ENCODE measurements around the gene MYH7.

Gene MYH7

DNA sequence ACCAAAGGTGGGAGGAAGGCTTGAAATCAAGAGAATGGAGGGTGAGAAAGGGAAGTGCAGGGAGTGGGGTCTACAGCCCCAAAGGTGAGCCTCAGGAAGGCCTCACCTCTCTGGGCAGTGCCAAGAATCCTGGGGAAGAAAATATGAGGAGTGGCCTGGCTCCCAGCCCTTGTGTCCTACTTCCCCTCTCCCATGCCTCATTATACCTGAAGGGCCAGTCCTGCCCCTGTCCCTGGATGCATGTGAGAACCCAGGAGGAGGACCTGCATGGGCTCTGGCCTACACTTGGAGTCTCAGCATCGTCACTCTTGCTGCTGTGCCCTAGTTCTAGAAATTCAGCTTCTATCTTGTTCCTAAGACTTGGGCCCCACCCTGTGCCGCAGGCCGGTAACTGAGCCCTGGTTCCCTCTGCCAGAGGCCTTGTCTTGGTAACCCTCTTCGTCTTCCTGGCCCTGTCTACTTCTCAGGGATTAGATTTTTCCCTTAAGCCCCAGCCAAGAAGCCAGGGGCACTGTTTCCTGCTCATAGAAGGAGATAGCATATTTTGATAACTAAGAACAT, 10.9 kb upstream of the MYH7 start:
- no peaks in the 10 kb centered on the region for H3K36me3 ChIP-seq (ENCODE audit: control insufficient read depth in 2 of 2, insufficient read depth in 1 of 2, low read length in 2 of 2)
- no peak for TF ChIP-seq ZNF513 (tag by site-specific recombination; IDR thresholded peaks at IDR 0.05)
- no peak for TF ChIP-seq ZNF324 (tag by site-specific recombination; IDR thresholded peaks at IDR 0.05)
- ChIA-PET CTCF (interaction anchor here (0.7 to 1.4 kb wide), 3 partner anchors 66 to 479 kb away, joined by 3 to 6 read pairs (median 4); no protein-coding TSS in a partner anchor), POLR2A (interaction anchor here (0.7 kb wide), 1 partner anchor 144 kb away, joined by 4 read pairs; the partner anchor contains the start of gene PPP1R3E)
- H3K4me1 ChIP-seq (ENCODE audit: control insufficient read depth, insufficient read depth, low read length) = no peaks in the 10 kb centered on the region
- H3K9me3 ChIP-seq (ENCODE audit: control insufficient read depth, insufficient read depth, low read depth, low read length) = no peaks in the 10 kb centered on the region
- no peak overlapping the region for H3K4me3 ChIP-seq (ENCODE audit: low read depth, low read length)
- no peak overlapping the region for H3K27ac ChIP-seq (ENCODE audit: extremely low read depth, low read depth, low read length)

DNA sequence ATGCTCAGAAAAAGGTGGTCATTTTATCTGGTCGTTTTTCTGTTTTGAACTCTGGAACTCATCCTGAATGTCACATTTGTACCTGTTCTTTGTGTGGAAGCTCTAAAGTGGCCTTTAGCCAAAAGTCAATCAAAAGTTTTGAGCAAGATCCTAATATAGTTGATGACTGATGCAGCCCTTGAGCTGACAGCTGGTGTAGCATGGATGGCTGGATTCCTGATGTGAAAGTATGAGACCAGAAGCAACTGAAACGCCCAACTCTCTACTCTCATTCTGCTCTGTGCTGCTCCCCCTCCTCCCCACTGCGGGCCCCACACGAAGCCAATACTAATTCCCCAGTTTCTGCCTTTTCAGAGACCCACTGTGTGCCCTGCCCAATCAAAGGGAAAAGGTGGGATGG, 10.3 kb upstream of the MYH7 start:
- H3K4me1 ChIP-seq (ENCODE audit: control insufficient read depth, insufficient read depth, low read length) = no peaks in the 10 kb centered on the region
- H3K9me3 ChIP-seq (ENCODE audit: control insufficient read depth, insufficient read depth, low read depth, low read length) = no peaks in the 10 kb centered on the region
- H3K27ac ChIP-seq (ENCODE audit: extremely low read depth, low read depth, low read length) = no peak overlapping the region
- POLR2A ChIA-PET = interaction anchor here (0.7 kb wide), 1 partner anchor 143 kb away, joined by 4 read pairs; the partner anchor contains the start of gene PPP1R3E
- CTCF ChIA-PET = interaction anchor here (0.6 to 0.7 kb wide), 2 partner anchors 369 to 480 kb away, joined by 3 read pairs; no protein-coding TSS in a partner anchor
- H3K4me3 ChIP-seq (ENCODE audit: low read depth, low read length) = no peak overlapping the region
- no peak for TF ChIP-seq BCL11A (tag by site-specific recombination; IDR thresholded peaks at IDR 0.05; ENCODE audit: low read depth)
- TF ChIP-seq HOXD13 (CRISPR knock-in tag; IDR thresholded peaks at IDR 0.05; ENCODE audit: borderline replicate concordance) = no peak
- no peak for TF ChIP-seq ZNF239 (tag by site-specific recombination; IDR thresholded peaks at IDR 0.05)
- TF ChIP-seq ZNF19 (tag by site-specific recombination; IDR thresholded peaks at IDR 0.05; ENCODE audit: low read depth) = no peak
- no peak for TF ChIP-seq ZNF585B (tag by site-specific recombination; IDR thresholded peaks at IDR 0.05)
- TF ChIP-seq ZNF394 (tag by site-specific recombination; IDR thresholded peaks at IDR 0.05; ENCODE audit: borderline replicate concordance) = no peak
- TF ChIP-seq ZNF645 (tag by site-specific recombination; IDR thresholded peaks at IDR 0.05) = no peak
- no peak for TF ChIP-seq IKZF3 (tag by site-specific recombination; IDR thresholded peaks at IDR 0.05)
- no peak for TF ChIP-seq SALL2 (tag by site-specific recombination; IDR thresholded peaks at IDR 0.05; ENCODE audit: borderline replicate concordance)
- TF ChIP-seq, protein P1, sequence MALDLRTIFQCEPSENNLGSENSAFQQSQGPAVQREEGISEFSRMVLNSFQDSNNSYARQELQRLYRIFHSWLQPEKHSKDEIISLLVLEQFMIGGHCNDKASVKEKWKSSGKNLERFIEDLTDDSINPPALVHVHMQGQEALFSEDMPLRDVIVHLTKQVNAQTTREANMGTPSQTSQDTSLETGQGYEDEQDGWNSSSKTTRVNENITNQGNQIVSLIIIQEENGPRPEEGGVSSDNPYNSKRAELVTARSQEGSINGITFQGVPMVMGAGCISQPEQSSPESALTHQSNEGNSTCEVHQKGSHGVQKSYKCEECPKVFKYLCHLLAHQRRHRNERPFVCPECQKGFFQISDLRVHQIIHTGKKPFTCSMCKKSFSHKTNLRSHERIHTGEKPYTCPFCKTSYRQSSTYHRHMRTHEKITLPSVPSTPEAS (tag by site-specific recombination; IDR thresholded peaks at IDR 0.05) = no peak
- H3K36me3 ChIP-seq (ENCODE audit: control insufficient read depth in 2 of 2, insufficient read depth in 1 of 2, low read length in 2 of 2) = no peaks in the 10 kb centered on the region

DNA sequence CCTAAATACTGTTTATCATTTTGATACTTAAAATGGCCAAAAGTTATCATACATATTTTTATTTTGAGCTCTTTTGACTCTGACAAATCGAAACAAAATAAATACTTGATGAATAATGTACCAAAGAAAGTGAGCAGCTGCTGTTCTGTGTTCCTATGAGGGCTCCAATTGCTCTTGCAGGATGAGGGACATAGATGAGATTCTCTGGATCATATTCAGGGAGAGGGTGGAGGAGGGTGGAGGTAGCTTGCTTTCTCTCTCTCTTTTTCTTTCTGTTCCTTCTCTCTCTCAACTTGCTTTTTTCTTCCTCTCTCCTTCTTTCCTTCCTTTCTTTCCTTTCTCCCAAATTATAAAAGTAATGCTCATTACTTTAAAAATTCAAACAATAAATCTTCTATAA, 8.9 kb upstream of the MYH7 start:
- no peak overlapping the region for H3K4me3 ChIP-seq (ENCODE audit: low read depth, low read length)
- no peak overlapping the region for H3K27ac ChIP-seq (ENCODE audit: extremely low read depth, low read depth, low read length)
- ChIA-PET POLR2A (no interaction called here), CTCF (no interaction called here)
- no peaks in the 10 kb centered on the region for H3K36me3 ChIP-seq (ENCODE audit: control insufficient read depth in 2 of 2, insufficient read depth in 1 of 2, low read length in 2 of 2)
- no peaks in the 10 kb centered on the region for H3K4me1 ChIP-seq (ENCODE audit: control insufficient read depth, insufficient read depth, low read length)
- no peaks in the 10 kb centered on the region for H3K9me3 ChIP-seq (ENCODE audit: control insufficient read depth, insufficient read depth, low read depth, low read length)
- TF ChIP-seq ZBTB48 (tag by site-specific recombination; IDR thresholded peaks at IDR 0.05) = no peak
- no peak for TF ChIP-seq ZNF785 (tag by site-specific recombination; IDR thresholded peaks at IDR 0.05)
- TF ChIP-seq ZEB2 (tag by site-specific recombination; IDR thresholded peaks at IDR 0.05) = no peak
- TF ChIP-seq ZBTB11 (tag by site-specific recombination; conservative IDR thresholded peaks at IDR 0.05; ENCODE audit: low read depth) = no peak
- TF ChIP-seq ZNF610 (tag by site-specific recombination; IDR thresholded peaks at IDR 0.05; ENCODE audit: borderline replicate concordance) = no peak
- TF ChIP-seq ZNF341 (tag by site-specific recombination; IDR thresholded peaks at IDR 0.05; ENCODE audit: low read depth) = no peak
- TF ChIP-seq, protein P2, sequence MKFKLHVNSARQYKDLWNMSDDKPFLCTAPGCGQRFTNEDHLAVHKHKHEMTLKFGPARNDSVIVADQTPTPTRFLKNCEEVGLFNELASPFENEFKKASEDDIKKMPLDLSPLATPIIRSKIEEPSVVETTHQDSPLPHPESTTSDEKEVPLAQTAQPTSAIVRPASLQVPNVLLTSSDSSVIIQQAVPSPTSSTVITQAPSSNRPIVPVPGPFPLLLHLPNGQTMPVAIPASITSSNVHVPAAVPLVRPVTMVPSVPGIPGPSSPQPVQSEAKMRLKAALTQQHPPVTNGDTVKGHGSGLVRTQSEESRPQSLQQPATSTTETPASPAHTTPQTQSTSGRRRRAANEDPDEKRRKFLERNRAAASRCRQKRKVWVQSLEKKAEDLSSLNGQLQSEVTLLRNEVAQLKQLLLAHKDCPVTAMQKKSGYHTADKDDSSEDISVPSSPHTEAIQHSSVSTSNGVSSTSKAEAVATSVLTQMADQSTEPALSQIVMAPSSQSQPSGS (tag by site-specific recombination; IDR thresholded peaks at IDR 0.05; ENCODE audit: low read depth) = no peak
- TF ChIP-seq GLI4 (tag by site-specific recombination; IDR thresholded peaks at IDR 0.05) = no peak
- no peak for TF ChIP-seq ZSCAN16 (tag by site-specific recombination; IDR thresholded peaks at IDR 0.05)
- no peak for TF ChIP-seq KLF9 (tag by site-specific recombination; IDR thresholded peaks at IDR 0.05; ENCODE audit: low read depth)

Data from HEK293 (cell line).